Keratinocyte (primary cell): ENCODE results near the gene LIPF. TPM values are rescaled to one million over a fixed set of nuclear protein-coding genes. Genes with fewer than 3 reads are reported as not detected.

Source experiments
- DNase-seq: peaks from one replicate; pipeline ENCODE4 v3.0.0-alpha.2; 2011; ENCODE audit warnings: low read depth, missing footprints, low spot score
- FAIRE-seq: peaks from 2 replicates; lab custom pipeline; 2011; peaks lifted over from hg19 to GRCh38; lab: Jason Lieb, UNC
- H2AFZ ChIP-seq: 2 replicates; pipeline ENCODE4 v1.6.0; 2012; ENCODE audit warnings: low read length, control low read depth, inconsistent platforms; ENCODE audit not compliant: control insufficient read depth
- H3K27ac ChIP-seq: 2 replicates; pipeline ENCODE4 v1.5.1; 2011; ENCODE audit warnings: low read length; ENCODE audit not compliant: control insufficient read depth, insufficient read depth
- H3K27me3 ChIP-seq: 3 replicates; pipeline ENCODE4 v1.6.0; 2011; ENCODE audit warnings: low read length; ENCODE audit not compliant: control insufficient read depth, insufficient read depth; ENCODE audit errors: extremely low read depth
- H3K36me3 ChIP-seq, 2 experiments: 2 replicates in 1 of 2; 3 replicates in 1 of 2; pipeline ENCODE4 v1.5.1; 2011; ENCODE audit warnings: low read length in 2 of 2, mild to moderate bottlenecking in 1 of 2; ENCODE audit not compliant: control insufficient read depth in 2 of 2, insufficient read depth in 2 of 2; ENCODE audit errors: extremely low read depth in 1 of 2
- H3K4me1 ChIP-seq: 3 replicates; pipeline ENCODE4 v1.5.1; 2011; ENCODE audit warnings: low read length; ENCODE audit not compliant: control insufficient read depth, insufficient read depth; ENCODE audit errors: extremely low read depth
- H3K4me2 ChIP-seq: 3 replicates; pipeline ENCODE4 v1.6.0; 2011; ENCODE audit warnings: low read depth, low read length; ENCODE audit not compliant: control insufficient read depth, insufficient read depth; ENCODE audit errors: extremely low read depth
- H3K4me3 ChIP-seq, 3 experiments: fragments of 200-600 bp in 1 of 3; sonication (generic) in 1 of 3; 2 replicates in 2 of 3; 3 replicates in 1 of 3; pipeline ENCODE4 v1.5.1; 2011 to 2016; ENCODE audit warnings: low read length in 3 of 3, mild to moderate bottlenecking in 3 of 3, control low read depth in 2 of 3, inconsistent platforms in 1 of 3, low read depth in 1 of 3, mixed read lengths in 1 of 3, mixed run types in 1 of 3, moderate library complexity in 1 of 3; ENCODE audit not compliant: control insufficient read depth in 2 of 3, insufficient read depth in 2 of 3; ENCODE audit errors: extremely low read depth in 1 of 3
- H3K79me2 ChIP-seq: 2 replicates; pipeline ENCODE4 v1.6.0; 2012; ENCODE audit warnings: low read length; ENCODE audit not compliant: control insufficient read depth, insufficient read depth
- H3K9ac ChIP-seq: 3 replicates; pipeline ENCODE4 v1.6.0; 2011; ENCODE audit warnings: low read length; ENCODE audit not compliant: control insufficient read depth, insufficient read depth; ENCODE audit errors: extremely low read depth
- H3K9me1 ChIP-seq: 3 replicates; pipeline ENCODE4 v1.6.0; 2011; ENCODE audit warnings: low read length; ENCODE audit not compliant: control insufficient read depth, insufficient read depth; ENCODE audit errors: extremely low read depth
- H3K9me3 ChIP-seq: 2 replicates; pipeline ENCODE4 v1.5.1; 2012; ENCODE audit warnings: low read depth, low read length; ENCODE audit not compliant: control insufficient read depth
- H4K20me1 ChIP-seq: 3 replicates; pipeline ENCODE4 v1.6.0; 2011; ENCODE audit warnings: low read length; ENCODE audit not compliant: control insufficient read depth, insufficient read depth; ENCODE audit errors: extremely low read depth
- CTCF ChIP-seq, 3 experiments: IDR thresholded peaks in 1 of 3; conservative IDR thresholded peaks in 1 of 3; optimal IDR thresholded peaks in 1 of 3; 2 replicates in 2 of 3; 3 replicates in 1 of 3; pipeline versions ENCODE3 to v1.5.1; 2011; ENCODE audit warnings: low read length in 3 of 3, mild to moderate bottlenecking in 3 of 3, moderate library complexity in 2 of 3, control low read depth in 1 of 3, inconsistent platforms in 1 of 3; ENCODE audit not compliant: insufficient read depth in 2 of 3; ENCODE audit errors: extremely low read depth in 1 of 3
- EZH2 ChIP-seq: IDR thresholded peaks from one replicate; pipeline ENCODE4 v1.6.1; 2012; ENCODE audit warnings: inconsistent platforms, mild to moderate bottlenecking, low read length, moderate library complexity
- dilution Hi-C: fragments of 300-500 bp; cut with MboI; formaldehyde crosslinking; loops from one replicate; pipeline ENCODE4 v1.7.0; 2020; ENCODE audit warnings: low sequenced_read_pairs; ENCODE audit not compliant: extremely low pct_ligation_motif_present
- polyA plus RNA-seq, 5 experiments: library from polyadenylated mRNA; depleted of rRNA in 3 of 5; stranded (reverse) in 3 of 5; stranded (forward) in 1 of 5; unstranded in 1 of 5; fragments of >200 nt; gene quantifications; 1 replicate in 1 of 5; 2 replicates in 3 of 5; 3 replicates in 1 of 5; pipeline versions ENCODE4 v1.2.1 to v1.2.3, GENCODE V29; 2011 to 2012; ENCODE audit warnings: missing spikeins in 2 of 5, low read depth in 1 of 5, low replicate concordance in 1 of 5

LIPF gene
- polyA plus RNA-seq, 1 donor (not counting 4 experiments of a cell fraction or from before 2014, with no cell fraction given) = not detected

DNA sequence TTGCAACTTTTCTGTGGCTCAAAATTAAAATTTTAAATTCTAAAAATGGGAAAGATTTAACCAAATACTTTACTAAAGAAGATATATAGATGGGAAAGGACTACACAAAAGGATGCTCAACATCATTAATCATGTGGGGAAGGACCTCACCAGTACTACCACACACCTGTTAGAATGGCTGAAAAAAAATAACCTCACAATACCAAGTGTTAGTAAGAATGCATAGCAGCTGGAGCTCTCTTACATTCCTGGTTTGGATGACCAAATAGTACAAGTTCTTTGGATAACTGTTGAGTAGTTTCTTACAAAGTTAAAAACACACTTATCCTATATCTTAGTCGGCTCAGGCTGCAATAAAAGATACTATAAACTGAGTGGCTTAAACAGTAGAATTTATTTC, 43.8 kb upstream of the LIPF start:
- no peak for FAIRE-seq
- dilution Hi-C loops = no loop called here

DNA sequence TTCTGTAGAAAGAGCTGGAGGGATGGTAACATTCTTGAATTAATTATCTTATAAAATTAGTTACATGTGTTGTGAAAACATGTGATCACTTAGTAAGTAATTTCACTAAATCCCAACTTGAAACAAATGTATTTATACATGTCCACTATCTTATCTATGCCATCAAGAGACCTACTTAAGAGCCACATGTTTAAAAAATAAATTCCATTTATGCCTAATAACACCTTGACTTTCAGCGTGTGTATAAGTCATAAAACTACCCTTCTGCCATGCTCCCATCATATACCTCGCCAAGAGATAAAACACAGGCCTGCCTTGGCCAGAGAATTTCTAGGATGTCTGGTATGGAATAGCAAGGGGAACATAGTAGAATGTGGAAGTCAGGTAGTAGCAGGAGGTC, 40.4 kb upstream of the LIPF start:
- no peak for TF ChIP-seq EZH2
- no peak for TF ChIP-seq CTCF (optimal IDR thresholded peaks at IDR 0.05 in 1 of 3, IDR thresholded peaks at IDR 0.05 in 1 of 3, conservative IDR thresholded peaks at IDR 0.05 in 1 of 3; ENCODE audit: extremely low read depth in 1 of 3, insufficient read depth in 2 of 3, low read length in 3 of 3)
- no peak overlapping the region for H3K4me2 ChIP-seq
- no peaks in the 10 kb centered on the region for H3K36me3 ChIP-seq
- no peak overlapping the region for H3K27ac ChIP-seq
- no peaks in the 10 kb centered on the region for H3K4me1 ChIP-seq
- H4K20me1 ChIP-seq = no peaks in the 10 kb centered on the region
- H3K27me3 ChIP-seq = no peaks in the 10 kb centered on the region
- H3K4me3 ChIP-seq = no peak overlapping the region
- dilution Hi-C loops = no loop called here
- H3K9me1 ChIP-seq = no peaks in the 10 kb centered on the region
- no peak for DNase-seq
- FAIRE-seq = no peak
- no peak overlapping the region for H2AFZ ChIP-seq
- no peaks in the 10 kb centered on the region for H3K79me2 ChIP-seq
- H3K9me3 ChIP-seq = no peaks in the 10 kb centered on the region
- no peak overlapping the region for H3K9ac ChIP-seq

More for the DNA sequence above, 43.8 kb upstream of the LIPF start:
- Histone ChIP-seq H3K4me3 (no peak overlapping the region), H3K4me1 (no peaks in the 10 kb centered on the region), H3K9ac (no peak overlapping the region), H3K79me2 (no peaks in the 10 kb centered on the region), H4K20me1 (no peaks in the 10 kb centered on the region), H3K27ac (no peak overlapping the region), H3K36me3 (no peaks in the 10 kb centered on the region), H3K4me2 (no peak overlapping the region), H2AFZ (no peak overlapping the region), H3K27me3 (no peaks in the 10 kb centered on the region), H3K9me1 (no peaks in the 10 kb centered on the region), H3K9me3 (no peaks in the 10 kb centered on the region)
- DNase-seq = no peak
- TF ChIP-seq EZH2 (no peak), CTCF (optimal IDR thresholded peaks at IDR 0.05 in 1 of 3, IDR thresholded peaks at IDR 0.05 in 1 of 3, conservative IDR thresholded peaks at IDR 0.05 in 1 of 3; ENCODE audit: extremely low read depth in 1 of 3, insufficient read depth in 2 of 3, low read length in 3 of 3) (no peak)
